GM12873 (cell line): ENCODE data around the gene TRABD2A.

Source experiments
- CTCF ChIP-seq: IDR thresholded peaks from 2 replicates; pipeline ENCODE4 v1.5.1; 2012; ENCODE audit warnings: low read depth, mild to moderate bottlenecking, moderate library complexity, low read length, control low read depth; ENCODE audit not compliant: insufficient read depth; ENCODE audit errors: missing control alignments

TRABD2A gene

DNA sequence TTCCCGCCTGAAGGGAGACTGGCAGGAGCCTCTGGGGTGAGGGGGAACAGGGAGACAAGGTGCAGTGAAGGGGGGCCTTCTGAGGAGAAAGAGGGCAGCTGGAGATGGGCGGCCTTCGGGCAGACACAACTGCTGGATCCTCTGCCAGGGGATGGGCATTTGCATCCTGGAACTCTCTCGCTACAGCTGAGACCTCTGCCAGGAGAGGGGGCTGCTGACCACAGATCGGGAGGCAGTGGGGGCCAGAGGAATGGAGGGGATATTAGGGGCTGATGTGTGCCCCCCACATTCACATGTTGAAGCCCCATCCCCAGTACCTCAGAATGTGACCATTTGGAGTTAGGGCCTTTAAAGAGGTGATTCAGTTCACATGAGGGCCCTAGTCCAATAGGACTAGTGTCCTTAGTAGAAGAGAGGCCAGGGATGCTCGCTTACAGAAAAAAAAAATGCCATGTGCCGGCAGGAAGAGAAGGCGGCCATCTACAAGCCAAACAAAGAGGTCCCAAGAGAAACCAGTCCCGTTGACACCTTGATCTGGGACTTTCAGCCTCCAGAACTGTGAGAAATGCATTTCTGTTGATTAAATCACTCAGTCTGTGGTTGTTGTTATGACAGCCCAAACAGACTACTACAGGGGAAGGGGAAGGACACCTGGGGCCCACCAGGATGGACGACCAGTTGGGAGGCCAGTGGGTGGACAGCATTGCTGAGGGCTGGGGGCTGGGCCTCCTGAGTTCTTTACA is 50.0 kb downstream of the TRABD2A start:
- TF ChIP-seq CTCF = no peak

DNA sequence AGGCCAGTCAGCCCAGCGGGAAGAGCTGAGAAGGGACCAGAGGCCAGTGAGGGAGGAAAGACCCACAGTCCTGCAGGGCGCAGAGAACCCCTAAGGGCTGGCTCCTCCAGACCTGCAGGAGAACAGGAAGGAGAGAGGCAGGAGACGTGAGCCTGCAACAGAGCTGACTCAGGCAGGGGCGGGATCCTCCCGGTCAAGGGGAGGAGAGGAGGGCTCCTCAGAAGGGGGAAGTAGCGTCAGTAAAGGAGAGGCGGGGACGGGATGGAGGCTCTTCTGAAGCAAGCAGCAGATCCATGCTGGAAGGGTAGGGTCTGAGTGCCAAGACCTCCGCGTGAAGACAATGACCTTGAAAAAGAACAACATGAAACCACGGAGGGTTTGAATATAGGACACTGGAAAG is 50.8 kb downstream of the TRABD2A start:
- TF ChIP-seq CTCF = no peak

GRCh38 chr2:84829693-84830092 is 51.2 kb downstream of the TRABD2A start:
- TF ChIP-seq CTCF = no peak

- no peak for TF ChIP-seq CTCF
These were observed 52.8 kb downstream of the TRABD2A start for GRCh38 chr2:84827978-84828575.

DNA sequence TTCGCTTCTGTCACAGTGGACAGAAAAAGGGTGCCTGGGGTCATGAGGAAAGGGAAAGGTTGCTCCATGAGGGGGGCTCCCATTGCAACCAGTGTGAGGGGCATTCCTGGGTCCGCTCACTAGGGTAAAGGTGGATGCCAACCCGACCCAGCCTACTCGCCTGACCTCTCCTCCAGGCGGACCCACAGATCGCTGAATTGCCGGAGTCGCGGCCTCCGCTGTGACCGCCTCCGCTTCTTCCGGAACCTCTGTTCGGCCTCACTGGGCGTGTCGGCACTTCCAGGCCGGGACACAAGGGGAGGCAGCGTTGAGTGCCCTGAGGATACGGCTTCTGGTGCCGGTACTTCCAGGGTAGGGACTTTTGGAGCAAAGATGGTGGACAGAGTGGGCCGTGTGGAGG is 57.1 kb downstream of the TRABD2A start:
- TF ChIP-seq CTCF = no peak

DNA sequence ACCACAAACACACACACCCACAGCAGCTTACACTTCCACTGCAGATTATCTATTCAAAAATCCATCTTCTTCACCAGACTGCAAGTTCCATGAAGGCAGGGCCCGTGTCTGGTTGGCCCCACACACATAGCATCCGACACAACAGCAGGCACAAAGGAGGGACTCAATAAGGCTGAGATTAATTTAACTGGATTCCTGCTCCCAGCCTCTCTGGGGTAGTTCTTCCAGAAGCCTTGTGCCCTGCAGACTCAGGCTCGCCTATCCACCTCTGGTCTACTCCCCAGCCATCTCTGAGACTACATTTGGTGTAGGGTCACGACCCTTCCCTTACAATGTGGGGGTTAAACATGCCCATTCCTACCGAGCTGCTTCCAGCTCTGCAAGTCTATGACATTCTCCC is 57.7 kb downstream of the TRABD2A start:
- no peak for TF ChIP-seq CTCF

DNA sequence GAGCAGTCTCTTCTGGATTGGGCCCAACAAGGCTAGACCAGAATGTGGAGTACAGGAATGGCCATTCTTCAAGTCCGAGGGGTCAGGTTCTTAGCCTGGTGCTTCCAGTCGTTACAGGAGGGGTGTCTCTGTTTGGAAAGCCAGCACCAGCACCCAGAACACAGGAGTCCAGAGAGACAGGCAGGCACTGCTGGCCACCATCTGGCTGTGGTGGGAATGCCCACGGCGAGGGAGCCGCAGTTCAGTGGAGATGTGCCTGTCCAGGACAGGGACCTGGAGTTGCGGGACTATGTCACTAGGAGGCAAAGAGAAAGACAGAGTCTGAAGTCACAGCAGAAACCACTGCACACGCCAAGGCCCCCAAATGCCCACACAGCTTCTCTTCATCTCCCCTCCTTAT is 59.1 kb downstream of the TRABD2A start:
- no peak for TF ChIP-seq CTCF
